Activated T-cell treated with anti-CD3 and anti-CD28 coated beads, Interleukin-2, amount 50 U/mL, for 24 hours (primary cell): Measurements from ENCODE around the gene SNAI1.

Experiments
- DNase-seq: peaks from one replicate; pipeline ENCODE4 v3.0.0-alpha.2; 2020
- H3K27ac Mint-ChIP-seq: 2 replicates; pipeline ENCODE4 v1.8.0; 2020; ENCODE audit warnings: mild to moderate bottlenecking, mixed read lengths
- H3K27me3 Mint-ChIP-seq: 2 replicates; pipeline ENCODE4 v1.8.0; 2020; ENCODE audit warnings: mixed read lengths
- H3K36me3 Mint-ChIP-seq: 2 replicates; pipeline ENCODE4 v1.8.0; 2020; ENCODE audit warnings: low read depth, mixed read lengths
- H3K4me1 Mint-ChIP-seq: 2 replicates; pipeline ENCODE4 v1.8.0; 2020; ENCODE audit warnings: low read depth, mixed read lengths
- H3K4me3 Mint-ChIP-seq: 2 replicates; pipeline ENCODE4 v1.8.0; 2020; ENCODE audit warnings: mild to moderate bottlenecking, moderate library complexity, mixed read lengths
- H3K9me3 Mint-ChIP-seq: 2 replicates; pipeline ENCODE4 v1.8.0; 2020; ENCODE audit warnings: mixed read lengths

Gene SNAI1

DNA sequence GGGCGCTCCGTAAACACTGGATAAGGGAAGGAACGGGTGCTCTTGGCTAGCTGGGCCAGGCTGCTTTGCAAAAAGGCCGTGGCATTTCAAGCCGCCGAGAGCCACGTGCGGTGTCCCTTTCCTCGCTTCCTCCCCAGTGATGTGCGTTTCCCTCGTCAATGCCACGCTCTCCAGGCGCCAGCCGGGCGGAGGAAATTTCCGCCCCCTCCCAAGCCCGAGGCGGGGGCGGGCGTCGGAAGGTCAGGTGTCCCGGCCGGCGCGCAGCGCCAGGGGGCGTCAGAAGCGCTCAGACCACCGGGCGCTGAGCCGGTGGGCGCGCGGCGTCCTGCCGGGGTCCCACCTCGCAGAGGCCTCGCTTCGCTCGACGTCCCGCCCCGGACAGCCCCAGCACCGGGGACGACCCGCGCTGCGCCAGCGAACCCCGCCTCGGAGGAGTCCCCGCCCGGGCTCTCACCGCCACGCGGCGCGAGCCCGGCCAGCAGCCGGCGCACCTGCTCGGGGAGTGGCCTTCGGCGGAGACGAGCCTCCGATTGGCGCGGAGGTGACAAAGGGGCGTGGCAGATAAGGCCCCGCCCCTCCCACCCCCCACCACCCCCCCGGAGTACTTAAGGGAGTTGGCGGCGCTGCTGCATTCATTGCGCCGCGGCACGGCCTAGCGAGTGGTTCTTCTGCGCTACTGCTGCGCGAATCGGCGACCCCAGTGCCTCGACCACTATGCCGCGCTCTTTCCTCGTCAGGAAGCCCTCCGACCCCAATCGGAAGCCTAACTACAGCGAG, at the start of gene SNAI1:
Gene SNAI1, plus strand, starts transcription at position 635 of the 777 bp plus-strand sequence. Its CDS starts 80 bp downstream, at position 715.
- H3K27me3 Mint-ChIP-seq = peaks cover 11% of the 10 kb centered on the region
- no peaks in the 10 kb centered on the region for H3K36me3 Mint-ChIP-seq
- no peaks in the 10 kb centered on the region for H3K9me3 Mint-ChIP-seq
- peak within 1 kb of the TSS; percentile 53 for H3K4me3 Mint-ChIP-seq
- peak within 1 kb of the TSS; percentile 64 for H3K27ac Mint-ChIP-seq
- DNase-seq = peak; percentile 85
- peaks cover 38% of the 10 kb centered on the region for H3K4me1 Mint-ChIP-seq

DNA sequence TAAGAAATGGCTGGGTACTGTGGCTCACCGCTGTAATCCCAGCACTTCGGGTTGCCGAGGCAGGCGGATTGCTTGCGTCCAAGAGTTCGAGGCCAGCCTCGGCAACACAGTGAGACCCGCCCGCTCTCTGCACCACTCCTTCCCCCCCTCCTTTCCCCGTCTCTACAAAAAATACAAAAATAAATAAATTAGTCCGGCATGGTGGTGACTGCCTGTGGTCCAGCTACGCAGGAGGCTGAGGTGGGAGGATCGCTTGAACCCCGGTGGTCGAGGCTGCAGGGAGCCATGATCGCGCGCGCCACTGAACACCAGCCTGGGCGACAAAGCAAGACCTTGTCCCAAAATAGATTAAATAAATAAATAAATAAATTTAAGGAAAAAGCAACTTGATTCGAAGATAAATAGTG, 47.0 kb upstream of the SNAI1 start:
- peaks cover 36% of the 10 kb centered on the region for H3K36me3 Mint-ChIP-seq
- peak overlapping the region; percentile 59 for H3K27ac Mint-ChIP-seq
- no peak for DNase-seq
- peaks cover 34% of the 10 kb centered on the region for H3K4me1 Mint-ChIP-seq
- H3K4me3 Mint-ChIP-seq = peak overlapping the region; percentile 94
- H3K27me3 Mint-ChIP-seq = no peaks in the 10 kb centered on the region
- H3K9me3 Mint-ChIP-seq = no peaks in the 10 kb centered on the region

DNA sequence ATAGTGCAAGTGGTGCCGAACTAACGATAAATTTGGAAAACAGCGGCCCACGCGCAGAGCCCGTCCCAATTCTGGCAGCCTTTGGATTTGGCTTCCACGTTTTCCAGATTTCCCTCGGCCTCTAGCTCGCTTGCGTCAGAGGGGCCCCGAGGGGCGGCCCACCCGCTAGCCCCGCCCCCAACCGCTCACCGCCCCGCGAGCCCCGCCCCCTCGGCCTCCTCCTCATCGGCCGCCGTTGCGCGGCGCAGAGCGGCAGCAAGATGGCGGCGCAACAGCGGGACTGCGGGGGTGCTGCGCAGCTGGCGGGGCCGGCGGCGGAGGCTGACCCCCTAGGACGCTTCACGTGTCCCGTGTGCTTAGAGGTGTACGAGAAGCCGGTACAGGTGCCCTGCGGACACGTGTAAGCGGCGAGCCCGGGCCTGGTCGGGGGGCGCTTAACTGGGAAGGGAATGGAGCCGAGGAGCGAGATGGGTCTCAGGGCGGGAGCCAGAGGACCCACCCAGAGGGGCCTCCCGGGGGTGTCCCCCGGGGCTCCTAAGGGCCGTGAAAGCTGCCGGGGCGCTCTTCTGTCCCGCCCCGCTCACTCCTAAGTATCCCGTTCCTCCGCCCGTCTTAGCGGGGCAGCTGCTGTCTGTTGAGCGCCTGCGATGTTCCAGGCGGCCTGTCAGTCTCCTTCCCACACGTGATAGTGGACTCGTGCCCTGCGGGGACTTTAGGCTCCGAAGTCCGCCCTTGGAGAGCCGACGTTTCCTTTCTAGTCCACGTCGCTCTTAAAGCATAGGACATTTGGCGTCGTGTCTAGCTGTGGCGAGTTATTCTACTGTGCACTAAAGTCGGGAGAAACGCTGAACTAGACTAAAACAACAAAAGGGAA, 46.4 kb upstream of the SNAI1 start, which contains the start of gene RNF114:
Gene RNF114, plus strand, starts transcription at position 245 of the 874 bp plus-strand sequence. Its CDS starts 16 bp downstream, at position 261.
- Mint-ChIP-seq H3K36me3 (peaks cover 43% of the 10 kb centered on the region), H3K27ac (peak within 1 kb of the TSS; percentile 93), H3K9me3 (no peaks in the 10 kb centered on the region), H3K4me3 (peak within 1 kb of the TSS; percentile 94), H3K27me3 (no peaks in the 10 kb centered on the region), H3K4me1 (peaks cover 40% of the 10 kb centered on the region)
- DNase-seq = peak; percentile 94

DNA sequence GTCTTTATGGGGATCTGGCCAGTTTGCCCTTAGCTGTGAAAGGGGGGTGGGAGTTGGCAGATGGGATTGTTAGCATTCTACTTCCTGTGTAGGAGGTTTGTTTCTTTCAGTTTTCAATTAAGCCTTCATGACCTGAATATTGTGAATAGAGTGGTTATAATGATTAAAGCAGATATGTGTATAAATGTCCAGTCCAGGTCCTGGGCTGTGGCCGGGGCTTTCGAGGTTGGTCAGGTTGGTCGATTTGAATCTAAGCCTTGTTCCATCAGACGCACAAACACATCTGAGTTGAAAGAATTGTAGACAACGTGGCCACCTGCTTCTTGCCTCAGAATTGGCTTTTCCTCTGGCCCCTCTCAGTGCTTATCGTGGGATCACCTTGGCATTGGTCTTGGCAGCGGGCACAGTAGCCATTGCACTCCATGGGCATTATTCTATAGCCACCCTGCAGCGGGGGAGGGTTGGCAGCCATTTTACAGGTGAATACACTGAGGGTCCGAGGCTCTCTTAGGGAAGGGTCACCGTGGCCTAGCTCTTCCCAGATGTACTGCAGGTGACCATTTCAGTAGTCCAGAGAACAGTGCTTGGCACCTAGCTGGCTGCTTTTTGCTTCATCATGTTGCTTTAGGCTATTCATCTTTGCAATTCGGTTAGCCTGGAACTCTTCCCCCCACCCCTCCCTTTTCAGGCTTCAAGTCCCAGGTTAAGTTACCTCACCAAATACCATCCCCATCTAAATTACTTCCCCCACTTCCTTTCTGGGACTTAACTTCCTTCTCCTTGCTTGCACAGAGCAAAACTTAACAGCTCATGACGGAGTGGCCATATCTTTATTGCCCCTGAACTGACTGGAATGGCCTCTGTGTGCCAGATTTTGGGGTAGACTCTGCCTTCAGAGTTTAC, 45.5 kb upstream of the SNAI1 start:
- H3K36me3 Mint-ChIP-seq = peaks cover 52% of the 10 kb centered on the region
- H3K27ac Mint-ChIP-seq = peak overlapping the region; percentile 93
- peak overlapping the region; percentile 94 for H3K4me3 Mint-ChIP-seq
- DNase-seq = no peak
- H3K27me3 Mint-ChIP-seq = no peaks in the 10 kb centered on the region
- H3K4me1 Mint-ChIP-seq = peaks cover 42% of the 10 kb centered on the region
- no peaks in the 10 kb centered on the region for H3K9me3 Mint-ChIP-seq

DNA sequence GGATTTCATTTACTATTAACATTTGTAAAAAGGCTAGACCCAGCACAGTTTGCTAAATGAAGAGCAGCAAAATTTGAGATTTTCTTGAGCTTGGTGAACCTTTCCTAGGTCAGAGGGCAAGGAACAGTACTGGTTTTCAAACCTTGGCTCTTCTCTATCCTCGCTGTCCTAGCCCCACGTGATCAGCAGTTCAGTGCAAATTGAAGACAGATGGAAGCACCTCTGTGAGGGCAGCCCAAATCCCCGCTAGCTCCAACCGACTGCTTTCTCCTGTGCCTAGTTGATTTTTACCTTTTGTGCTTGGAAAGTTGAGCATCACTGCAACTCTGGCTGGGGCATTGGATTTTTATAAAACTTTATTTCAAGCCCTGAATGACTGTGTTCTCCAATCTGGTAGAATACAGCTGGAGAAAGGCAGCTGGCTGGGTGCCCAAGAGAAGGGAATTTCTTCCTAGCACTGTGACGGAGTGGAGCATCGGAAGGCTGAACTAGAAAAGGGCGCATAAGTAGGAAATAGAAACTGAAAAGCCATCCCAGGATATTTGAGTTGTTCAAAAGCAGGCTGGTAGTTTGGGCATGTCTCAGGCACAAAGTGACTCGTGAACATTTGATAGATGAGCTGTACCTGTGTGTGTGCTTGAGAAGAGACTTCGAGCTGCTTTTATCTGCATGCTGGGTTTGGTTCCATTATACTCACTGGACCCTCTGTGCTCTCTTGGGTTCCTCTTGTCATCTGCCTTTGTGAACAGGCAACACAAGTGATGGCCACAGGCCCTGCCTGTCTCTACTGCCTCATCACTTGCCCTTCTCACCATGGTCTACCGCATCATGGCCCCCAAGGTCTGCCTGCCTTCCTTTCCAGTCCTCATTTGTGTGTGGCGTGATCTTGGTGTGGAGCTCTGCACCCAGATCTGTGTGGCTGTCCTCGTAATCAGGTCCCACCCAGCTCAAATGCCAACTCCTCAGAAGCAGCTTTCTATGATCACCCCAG, 44.3 kb upstream of the SNAI1 start:
- H3K36me3 Mint-ChIP-seq = peaks cover 64% of the 10 kb centered on the region
- H3K4me1 Mint-ChIP-seq = peaks cover 47% of the 10 kb centered on the region
- H3K4me3 Mint-ChIP-seq = peak overlapping the region; percentile 94
- H3K9me3 Mint-ChIP-seq = no peaks in the 10 kb centered on the region
- DNase-seq = no peak
- no peaks in the 10 kb centered on the region for H3K27me3 Mint-ChIP-seq
- peak overlapping the region; percentile 76 for H3K27ac Mint-ChIP-seq

DNA sequence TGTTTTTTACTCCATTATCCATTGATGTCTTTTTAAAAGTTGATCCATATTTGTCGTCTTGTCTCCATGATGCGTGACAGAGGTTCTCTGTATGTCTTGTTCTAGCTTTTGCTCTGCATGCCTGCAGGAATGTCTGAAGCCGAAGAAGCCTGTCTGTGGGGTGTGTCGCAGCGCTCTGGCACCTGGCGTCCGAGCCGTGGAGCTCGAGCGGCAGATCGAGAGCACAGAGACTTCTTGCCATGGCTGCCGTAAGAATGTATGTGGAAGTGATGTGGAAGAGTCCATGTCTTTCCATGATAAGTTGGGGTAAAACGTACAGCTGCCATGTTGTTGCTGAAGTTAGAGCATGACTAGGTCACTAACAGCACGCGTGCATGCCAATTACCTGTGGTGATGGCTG, 41.3 kb upstream of the SNAI1 start:
- no peak for DNase-seq
- H3K36me3 Mint-ChIP-seq = peaks cover 91% of the 10 kb centered on the region
- no peaks in the 10 kb centered on the region for H3K27me3 Mint-ChIP-seq
- H3K27ac Mint-ChIP-seq = peak overlapping the region; percentile 35
- H3K4me3 Mint-ChIP-seq = no peak overlapping the region
- no peaks in the 10 kb centered on the region for H3K9me3 Mint-ChIP-seq
- peaks cover 50% of the 10 kb centered on the region for H3K4me1 Mint-ChIP-seq

DNA sequence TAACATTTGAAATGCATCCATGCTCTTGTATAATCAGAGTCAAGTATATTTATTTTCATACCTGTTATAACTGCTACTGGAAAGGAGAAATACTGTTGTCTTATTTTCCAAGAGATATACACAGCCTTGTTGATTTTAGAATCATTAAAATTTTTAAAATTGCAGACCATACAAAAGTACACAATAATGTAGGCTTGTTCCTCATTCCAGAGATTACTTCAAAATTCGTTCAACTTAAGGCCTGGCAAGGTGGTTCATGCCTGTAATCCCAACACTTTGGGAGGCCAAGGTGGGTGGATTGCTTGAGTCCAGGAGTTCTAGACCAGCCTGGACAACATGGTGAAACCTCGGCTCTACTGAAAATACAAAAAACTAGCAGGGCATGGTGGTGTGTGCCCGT, 40.5 kb upstream of the SNAI1 start:
- H3K36me3 Mint-ChIP-seq = peaks cover 90% of the 10 kb centered on the region
- no peaks in the 10 kb centered on the region for H3K27me3 Mint-ChIP-seq
- peaks cover 48% of the 10 kb centered on the region for H3K4me1 Mint-ChIP-seq

DNA sequence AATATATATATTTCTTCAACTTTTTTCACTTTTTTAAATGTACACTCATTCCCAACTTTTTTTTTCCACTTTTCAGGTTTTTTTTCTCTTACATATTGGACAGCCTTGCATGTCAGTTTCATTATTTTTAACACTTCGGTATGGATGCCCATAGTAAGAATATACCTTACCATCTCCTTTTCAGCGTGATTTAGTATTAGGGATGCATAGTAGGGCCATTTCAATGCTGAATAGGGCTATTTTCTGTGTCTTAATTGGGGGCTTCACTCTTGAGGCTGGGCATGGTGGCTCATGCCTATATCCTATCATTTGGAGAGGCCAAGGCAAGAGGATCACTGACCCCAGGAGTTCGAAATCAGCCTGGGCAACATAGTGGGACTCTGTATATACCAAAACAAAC, 39.8 kb upstream of the SNAI1 start:
- Mint-ChIP-seq H3K4me3 (no peak overlapping the region), H3K4me1 (peaks cover 42% of the 10 kb centered on the region), H3K36me3 (peaks cover 92% of the 10 kb centered on the region), H3K9me3 (no peaks in the 10 kb centered on the region), H3K27ac (no peak overlapping the region), H3K27me3 (no peaks in the 10 kb centered on the region)
- no peak for DNase-seq

More for the DNA sequence above, 40.5 kb upstream of the SNAI1 start:
- Mint-ChIP-seq H3K27ac (no peak overlapping the region), H3K4me3 (no peak overlapping the region), H3K9me3 (no peaks in the 10 kb centered on the region)
- no peak for DNase-seq

DNA sequence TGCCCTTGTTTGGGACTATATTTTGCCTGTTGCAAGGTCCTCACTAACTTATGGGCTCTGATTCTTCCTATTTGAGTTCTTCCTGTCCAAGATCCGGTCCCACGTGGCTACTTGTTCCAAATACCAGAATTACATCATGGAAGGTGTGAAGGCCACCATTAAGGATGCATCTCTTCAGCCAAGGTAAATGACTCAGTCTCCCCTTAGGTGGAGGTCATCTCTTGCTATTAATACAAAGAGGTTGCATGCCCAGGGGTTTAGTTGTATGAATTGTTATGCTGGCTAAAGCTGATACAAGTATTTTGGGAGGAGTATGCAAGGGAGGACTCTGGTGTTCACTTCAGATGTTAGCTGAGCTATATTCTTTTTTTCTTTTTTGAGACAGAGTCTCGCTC, 37.5 kb upstream of the SNAI1 start:
- Mint-ChIP-seq H3K4me3 (no peak overlapping the region), H3K36me3 (peaks cover 90% of the 10 kb centered on the region), H3K27me3 (no peaks in the 10 kb centered on the region), H3K9me3 (no peaks in the 10 kb centered on the region), H3K4me1 (peaks cover 29% of the 10 kb centered on the region), H3K27ac (peak overlapping the region; percentile 26)
- DNase-seq = no peak

DNA sequence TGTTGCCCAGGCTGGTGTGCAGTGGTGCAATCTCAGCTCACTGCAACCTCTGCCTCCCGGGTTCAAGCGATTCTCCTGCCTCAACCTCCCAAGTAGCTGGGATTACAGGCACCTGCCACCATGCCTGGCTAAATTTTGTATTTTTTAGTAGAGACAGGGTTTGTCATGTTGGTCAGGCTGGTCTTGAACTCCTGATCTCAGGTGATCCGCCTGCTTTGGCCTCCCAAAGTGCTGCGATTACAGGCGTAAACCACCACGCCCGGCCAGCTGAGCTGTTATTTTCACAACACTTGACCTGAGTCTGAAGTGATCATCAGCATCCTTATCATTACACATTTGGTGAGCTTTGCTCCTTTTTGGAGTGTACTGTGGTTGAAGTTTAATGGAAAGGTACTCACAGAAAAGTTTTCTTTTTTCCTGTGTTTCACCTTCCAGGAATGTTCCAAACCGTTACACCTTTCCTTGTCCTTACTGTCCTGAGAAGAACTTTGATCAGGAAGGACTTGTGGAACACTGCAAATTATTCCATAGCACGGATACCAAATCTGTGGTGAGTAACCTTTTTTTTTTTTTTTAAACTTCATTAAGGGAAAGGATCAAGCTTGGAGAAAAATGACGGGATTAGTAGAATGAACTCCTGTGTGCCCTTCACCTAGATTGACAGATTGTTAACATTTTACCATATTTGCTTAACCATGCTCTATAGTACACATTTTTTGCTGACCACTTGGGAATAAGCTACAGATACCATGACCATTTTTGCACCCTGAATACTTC, 36.9 kb upstream of the SNAI1 start:
- no peak overlapping the region for H3K27ac Mint-ChIP-seq
- H3K27me3 Mint-ChIP-seq = no peaks in the 10 kb centered on the region
- peaks cover 33% of the 10 kb centered on the region for H3K4me1 Mint-ChIP-seq
- no peak for DNase-seq
- peaks cover 93% of the 10 kb centered on the region for H3K36me3 Mint-ChIP-seq
- no peak overlapping the region for H3K4me3 Mint-ChIP-seq
- H3K9me3 Mint-ChIP-seq = no peaks in the 10 kb centered on the region

DNA sequence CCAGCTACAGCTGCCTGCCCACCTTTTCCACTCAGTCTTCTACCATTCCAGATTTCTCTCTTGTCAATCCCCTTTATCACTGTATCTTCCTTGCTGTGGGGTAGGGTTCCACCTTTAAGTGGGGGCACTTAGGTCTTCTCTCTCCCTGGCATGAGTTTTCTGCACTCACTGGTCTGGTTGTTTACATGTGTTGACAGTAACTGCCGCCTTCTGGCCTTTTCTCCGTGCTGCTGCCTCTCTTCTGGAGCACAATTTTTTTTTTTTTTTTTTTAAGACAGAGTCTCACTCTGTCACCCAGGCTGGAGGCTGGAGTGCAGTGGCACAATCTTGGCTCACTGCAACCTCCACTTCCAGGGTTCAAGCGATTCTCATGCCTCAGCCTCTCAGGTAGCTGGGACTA, 34.6 kb upstream of the SNAI1 start:
- no peak for DNase-seq
- H3K4me3 Mint-ChIP-seq = no peak overlapping the region
- H3K27ac Mint-ChIP-seq = peak overlapping the region; percentile 64
- peaks cover 28% of the 10 kb centered on the region for H3K4me1 Mint-ChIP-seq
- no peaks in the 10 kb centered on the region for H3K9me3 Mint-ChIP-seq
- H3K36me3 Mint-ChIP-seq = peaks cover 92% of the 10 kb centered on the region
- no peaks in the 10 kb centered on the region for H3K27me3 Mint-ChIP-seq

DNA sequence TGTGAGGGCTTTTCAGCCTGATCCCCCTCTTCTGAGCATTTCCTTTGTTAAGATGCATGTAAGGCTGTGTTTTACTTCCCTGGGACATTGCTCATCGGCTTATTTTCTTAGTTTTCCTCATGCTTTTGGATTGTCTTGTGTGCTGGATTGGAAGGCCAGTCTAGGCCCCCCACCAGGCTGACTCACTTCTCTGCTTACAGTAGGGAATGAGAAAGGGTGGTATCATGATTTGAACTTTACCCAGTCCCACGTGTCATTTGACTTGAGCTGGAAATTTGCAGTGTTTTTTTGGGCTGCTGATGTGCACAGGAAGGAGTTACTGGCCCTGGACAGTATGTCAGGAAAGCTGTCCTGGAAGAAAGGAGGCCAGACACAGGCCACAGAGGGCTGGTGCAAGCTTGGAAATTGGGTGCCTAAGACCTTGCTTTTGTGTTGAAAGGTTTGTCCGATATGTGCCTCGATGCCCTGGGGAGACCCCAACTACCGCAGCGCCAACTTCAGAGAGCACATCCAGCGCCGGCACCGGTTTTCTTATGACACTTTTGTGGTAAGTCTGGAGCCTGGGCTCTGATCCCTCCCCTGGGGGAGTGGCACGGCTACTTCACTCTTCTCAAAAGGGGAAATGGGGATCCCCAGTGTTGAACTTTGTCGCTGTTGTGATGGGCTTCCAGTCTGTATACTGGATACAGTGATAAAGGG, 33.8 kb upstream of the SNAI1 start:
- Mint-ChIP-seq H3K4me3 (no peak overlapping the region), H3K36me3 (peaks cover 94% of the 10 kb centered on the region), H3K4me1 (peaks cover 27% of the 10 kb centered on the region), H3K27me3 (no peaks in the 10 kb centered on the region), H3K27ac (peak overlapping the region; percentile 31), H3K9me3 (no peaks in the 10 kb centered on the region)
- no peak for DNase-seq
